GM21576 (cell line): Measurements from ENCODE around the gene FRMD5.

ENCODE experiments used
- ATAC-seq: cut with Tn5 transposase; IDR thresholded peaks from one replicate; pipeline ENCODE4 v1.9.1; 2021; ENCODE audit warnings: mild to moderate bottlenecking, moderate library complexity; ENCODE audit not compliant: unreplicated experiment

Gene FRMD5

GRCh38 chr15:43901495-43901894 is 293.6 kb downstream of the FRMD5 start:
- ATAC-seq = no peak

DNA sequence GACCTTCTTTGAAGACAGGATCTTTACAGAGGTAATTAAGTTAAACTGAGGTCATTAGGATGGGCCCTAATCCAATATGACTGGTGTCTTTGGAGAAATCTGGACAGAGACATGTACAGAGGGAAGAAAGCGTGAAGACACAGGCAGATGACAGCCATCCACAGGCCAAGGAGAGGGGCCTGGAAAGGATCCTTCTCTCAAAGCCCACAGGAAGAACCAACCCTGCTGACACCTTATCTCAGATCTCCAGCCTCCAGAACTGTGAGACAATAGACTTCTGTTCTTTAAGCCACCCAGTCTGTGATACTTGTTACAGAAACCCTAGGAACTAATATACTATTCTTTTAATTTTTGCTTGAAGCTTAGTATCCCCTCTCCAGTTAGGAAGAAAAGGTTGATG is 294.1 kb downstream of the FRMD5 start:
- ATAC-seq = no peak

- no peak for ATAC-seq
Measured at GRCh38 chr15:43899928-43900327, 295.1 kb downstream of the FRMD5 start.

- no peak for ATAC-seq
Measured at GRCh38 chr15:43898891-43899290, 296.2 kb downstream of the FRMD5 start.

- no peak for ATAC-seq
Measured at GRCh38 chr15:43896543-43896942, 298.5 kb downstream of the FRMD5 start.

- ATAC-seq = no peak
Measured at GRCh38 chr15:43895586-43895985, 299.5 kb downstream of the FRMD5 start.

DNA sequence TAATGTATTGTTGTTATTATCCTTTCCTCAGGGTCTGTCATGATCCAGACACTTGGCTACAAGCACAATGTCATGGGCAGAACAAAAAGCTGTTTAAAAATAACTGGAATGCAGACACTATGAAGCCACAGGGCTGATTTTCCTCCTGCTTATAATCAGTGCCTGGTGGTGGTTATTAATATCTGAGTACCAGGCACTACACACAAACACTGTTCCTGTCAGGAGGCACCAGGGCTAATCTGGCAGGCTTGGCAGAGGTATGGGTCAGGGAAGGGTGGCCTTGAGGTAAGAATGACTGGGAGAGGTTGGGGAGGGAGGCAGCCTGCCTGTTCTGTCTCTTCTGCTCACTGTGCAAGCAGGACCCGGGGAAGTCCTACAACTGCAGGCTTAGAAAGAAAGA is 301.1 kb downstream of the FRMD5 start:
- no peak for ATAC-seq

DNA sequence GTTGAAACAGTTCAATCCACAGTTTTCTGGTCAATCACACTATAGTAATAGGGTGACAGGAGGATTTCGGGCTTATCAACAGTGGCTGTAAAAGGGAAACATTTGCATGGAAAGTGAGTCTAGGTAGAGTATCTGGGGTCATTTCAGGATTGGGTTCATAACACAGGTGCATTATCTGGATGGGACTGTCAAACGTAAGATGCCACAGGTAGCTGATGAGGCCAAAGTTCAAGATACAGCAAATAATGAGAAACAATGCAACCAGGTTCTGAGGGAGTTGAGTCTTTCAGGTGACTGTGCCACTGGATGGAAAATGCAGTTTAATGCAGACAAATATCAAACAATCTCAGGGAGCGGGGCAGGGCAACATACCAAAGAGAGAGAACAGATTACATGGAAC is 306.0 kb downstream of the FRMD5 start:
- no peak for ATAC-seq

DNA sequence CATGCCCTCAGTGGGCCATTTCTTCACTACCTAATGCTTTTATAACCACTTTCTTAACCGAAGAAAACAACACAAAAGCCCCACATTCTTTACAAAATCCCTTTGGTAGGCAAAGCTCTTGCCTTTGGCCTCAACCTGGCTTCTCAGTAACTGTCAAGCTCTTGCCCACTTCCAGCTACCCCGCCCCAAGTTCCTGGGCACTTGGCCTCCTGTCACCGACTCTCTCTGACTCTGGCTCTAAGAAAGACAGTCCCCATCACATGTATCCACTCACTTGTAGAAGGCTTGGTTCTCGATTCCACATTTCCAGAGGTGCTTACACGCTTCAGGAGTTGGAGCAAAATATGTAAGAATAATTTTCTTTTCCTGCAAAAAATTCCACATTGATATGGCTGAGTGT is 307.2 kb downstream of the FRMD5 start:
- ATAC-seq = no peak

DNA sequence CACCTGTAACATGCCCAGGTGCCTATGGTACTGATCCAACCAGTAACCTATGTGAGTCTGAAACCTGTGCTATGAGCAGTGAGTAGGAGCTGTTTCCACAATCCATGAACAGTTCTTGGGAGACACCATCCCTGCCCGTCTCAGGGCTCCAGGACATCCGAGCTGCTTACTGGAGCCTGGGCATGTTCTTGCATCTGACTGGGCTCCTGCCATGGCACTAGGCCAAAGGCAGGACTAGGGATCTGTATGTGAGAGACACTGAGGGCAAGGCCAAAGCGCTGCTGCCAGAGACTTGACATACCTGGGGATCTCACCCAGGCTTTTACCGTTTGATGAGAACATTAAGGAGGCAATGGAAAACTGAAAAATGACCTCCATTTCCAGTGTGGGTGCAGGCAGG is 308.5 kb downstream of the FRMD5 start:
- no peak for ATAC-seq

GRCh38 chr15:43883571-43883970 is 311.5 kb downstream of the FRMD5 start:
- ATAC-seq = no peak

DNA sequence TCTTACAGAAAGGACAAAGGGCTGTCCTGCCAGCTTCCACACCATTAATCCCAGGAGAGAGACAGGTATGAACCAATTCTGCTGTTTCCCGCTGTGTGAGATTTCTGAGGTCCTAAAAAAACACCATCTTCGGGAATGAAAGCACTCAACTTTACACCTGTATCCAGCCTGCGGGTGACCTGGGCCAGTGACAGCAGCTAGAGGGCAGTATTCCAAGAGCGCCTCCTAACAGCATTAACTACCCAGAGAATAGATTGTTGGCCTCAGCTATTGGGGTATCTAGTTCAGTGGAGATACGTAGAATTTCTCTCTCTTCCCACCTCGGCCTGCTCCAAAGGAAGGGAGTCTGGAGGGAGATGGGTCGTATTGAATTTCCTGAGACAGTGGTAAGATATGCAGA is 313.1 kb downstream of the FRMD5 start:
- ATAC-seq = no peak

GRCh38 chr15:43881245-43881644 is 313.8 kb downstream of the FRMD5 start:
- ATAC-seq = no peak

DNA sequence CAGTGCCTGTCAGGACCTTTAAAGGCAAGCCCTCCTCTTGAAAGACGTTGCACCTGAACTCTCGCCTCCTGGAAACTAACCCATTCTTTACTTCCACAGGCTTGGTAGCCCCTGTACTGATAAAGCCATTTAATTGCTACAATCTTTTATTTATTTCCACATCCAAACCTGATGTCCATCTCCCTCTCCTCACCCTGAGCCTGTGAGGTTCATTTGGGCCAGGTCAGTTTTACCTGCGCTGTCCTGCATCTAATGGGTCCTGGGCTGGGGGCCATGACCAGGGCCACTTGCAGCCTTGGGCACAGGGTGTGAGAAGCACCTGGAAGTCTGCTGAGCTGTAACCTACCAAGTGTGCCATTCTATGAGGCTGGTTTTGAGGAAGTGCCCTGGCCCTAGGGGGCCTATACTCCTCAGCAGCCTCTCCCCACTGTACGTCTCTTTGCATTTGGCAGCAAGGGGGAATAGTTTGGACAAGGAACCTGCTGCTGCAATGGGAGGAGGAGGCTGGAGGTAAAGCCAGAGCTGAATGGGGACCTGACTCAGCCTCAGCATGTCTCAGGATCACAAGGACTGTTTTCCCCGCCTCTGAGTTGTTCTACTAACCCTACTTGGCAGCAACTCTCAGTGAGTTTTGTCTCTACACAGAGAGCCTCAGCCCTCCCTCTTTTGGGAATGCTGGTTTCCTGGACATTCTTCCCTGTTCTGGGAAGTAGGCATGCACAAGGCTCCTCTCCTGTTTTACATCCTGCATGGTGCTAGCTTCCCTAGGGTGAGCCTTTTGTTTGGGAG is 314.5 kb downstream of the FRMD5 start:
- ATAC-seq = no peak

DNA sequence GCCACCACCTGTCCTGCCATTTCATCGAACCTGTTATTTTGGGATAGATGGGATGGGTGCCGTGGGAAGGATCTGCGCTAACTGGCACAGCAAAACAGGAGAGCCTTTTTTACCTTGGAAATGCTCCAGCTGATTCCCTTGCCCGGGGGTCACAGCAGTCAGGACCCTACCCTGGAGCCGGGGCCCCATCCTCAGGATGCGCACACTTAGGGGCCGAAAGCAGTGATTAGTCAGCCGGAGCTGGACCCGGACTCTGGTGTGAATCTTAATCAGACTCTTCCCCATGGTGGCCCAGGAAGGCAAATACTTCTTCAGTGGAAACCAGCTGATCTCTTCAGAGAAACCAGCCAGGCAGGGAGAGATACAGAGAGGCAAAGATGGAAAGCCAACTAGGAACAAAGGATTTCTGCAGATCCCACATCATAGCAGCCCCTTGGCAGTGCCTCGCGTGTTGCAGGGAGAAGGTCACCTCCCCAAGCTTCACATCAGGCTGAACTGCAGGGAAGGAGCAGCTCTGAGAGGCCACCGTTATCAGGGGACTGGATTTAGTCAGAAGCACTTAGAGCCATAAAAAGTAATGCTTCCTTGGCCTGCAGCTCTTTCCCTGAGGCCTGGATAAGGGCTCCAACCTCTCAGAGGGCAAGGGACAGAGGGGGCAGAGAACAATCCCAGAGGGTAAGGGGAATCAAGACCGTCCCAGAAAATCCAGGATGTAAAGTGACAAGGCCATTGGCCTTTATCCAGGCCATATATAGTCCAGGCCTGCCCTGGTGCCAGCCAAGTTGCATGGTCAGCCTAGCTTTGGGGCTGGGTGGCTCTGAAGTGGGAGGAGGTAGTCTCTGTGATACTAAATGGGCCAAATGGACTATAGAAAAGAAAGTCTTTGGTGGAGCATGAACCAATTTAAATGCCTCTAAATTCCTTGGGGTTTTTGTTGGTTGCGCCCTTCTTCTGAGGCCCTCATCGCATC is 315.4 kb downstream of the FRMD5 start:
- ATAC-seq = no peak

- ATAC-seq = no peak
Measured at GRCh38 chr15:43878446-43878845, 316.6 kb downstream of the FRMD5 start.

- ATAC-seq = no peak
Measured at GRCh38 chr15:43877371-43877770, 317.7 kb downstream of the FRMD5 start.

- ATAC-seq = no peak
Measured at GRCh38 chr15:43876872-43877271, 318.2 kb downstream of the FRMD5 start.

- ATAC-seq = no peak
Measured at GRCh38 chr15:43873651-43874050, 321.4 kb downstream of the FRMD5 start.

GRCh38 chr15:43872416-43873020 is 322.6 kb downstream of the FRMD5 start:
- ATAC-seq = no peak

GRCh38 chr15:43871835-43872234 is 323.2 kb downstream of the FRMD5 start:
- no peak for ATAC-seq

DNA sequence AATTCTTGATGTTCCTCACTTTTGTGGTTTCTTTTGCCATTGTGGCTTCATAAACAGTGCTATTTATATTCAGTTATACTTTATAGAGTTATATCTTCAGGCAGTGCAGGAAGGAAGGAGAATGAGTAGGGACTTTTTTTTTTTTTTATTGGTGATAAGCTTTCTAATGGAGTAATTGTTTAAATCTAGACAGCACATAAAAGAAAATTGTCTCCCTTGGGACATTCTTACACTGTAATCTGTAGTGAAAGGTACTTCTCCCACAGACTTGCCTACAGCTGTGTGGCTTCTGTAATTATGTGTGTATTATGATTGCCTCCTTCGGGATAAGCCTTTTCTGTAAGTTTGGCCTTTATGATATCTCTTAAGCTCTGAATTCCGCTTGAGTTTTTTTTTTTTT is 326.7 kb downstream of the FRMD5 start:
- no peak for ATAC-seq
